Lower leg skin (tissue), 3 donors: ENCODE data around the gene ATP5ME.

ENCODE experiments used
- POLR2A ChIP-seq, 2 donors: fragments of 450-650 bp; IDR thresholded peaks; one replicate each; pipeline ENCODE4 v1.6.1; 2016 to 2017; ENCODE audit warnings: antibody characterized with exemption in 2 of 2, mild to moderate bottlenecking in 1 of 2, moderate library complexity in 1 of 2
- TF ChIP-seq, protein P1 (sequence below), 3 donors: fragments of 450-650 bp; IDR thresholded peaks; one replicate each; pipeline ENCODE4 v1.5.1; 2016; ENCODE audit warnings: antibody characterized with exemption in 3 of 3, mild to moderate bottlenecking in 3 of 3, moderate library complexity in 2 of 3

DNA sequence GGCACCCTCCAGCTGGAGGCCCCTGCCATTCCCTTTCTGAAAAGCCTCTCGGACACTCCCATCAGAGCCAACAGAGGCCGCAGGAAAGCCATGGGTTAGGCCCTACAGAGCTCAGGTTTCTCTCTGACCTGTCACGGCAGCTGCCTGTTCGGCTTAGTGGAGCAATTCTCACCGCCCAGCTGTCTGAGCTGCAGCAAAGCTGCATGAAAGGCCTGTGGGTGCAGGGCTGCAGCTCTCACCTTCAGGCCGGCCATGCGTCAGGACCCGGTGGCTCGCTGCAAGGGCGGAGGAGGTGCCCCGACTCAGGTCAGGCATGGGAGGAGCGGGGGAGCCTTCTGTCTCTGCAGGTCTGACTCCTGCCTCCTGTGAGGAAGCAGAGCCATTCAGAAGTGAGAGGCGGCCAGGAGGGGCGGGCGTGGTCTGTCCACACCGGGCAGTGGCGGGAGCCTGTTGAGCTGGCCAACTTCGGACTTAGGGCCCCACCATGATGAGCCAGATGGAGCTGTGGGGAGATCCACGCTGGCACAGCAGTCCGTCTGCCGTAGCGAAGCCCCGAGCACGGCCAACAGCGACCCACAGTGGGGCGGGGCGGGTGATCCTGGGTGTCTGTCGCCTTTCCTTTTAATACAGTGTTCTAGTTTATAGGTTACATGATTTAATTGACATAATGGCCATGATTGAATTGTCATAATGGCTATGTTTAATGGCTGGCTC, 25.3 kb downstream of the ATP5ME start:
- TF ChIP-seq, protein P1, sequence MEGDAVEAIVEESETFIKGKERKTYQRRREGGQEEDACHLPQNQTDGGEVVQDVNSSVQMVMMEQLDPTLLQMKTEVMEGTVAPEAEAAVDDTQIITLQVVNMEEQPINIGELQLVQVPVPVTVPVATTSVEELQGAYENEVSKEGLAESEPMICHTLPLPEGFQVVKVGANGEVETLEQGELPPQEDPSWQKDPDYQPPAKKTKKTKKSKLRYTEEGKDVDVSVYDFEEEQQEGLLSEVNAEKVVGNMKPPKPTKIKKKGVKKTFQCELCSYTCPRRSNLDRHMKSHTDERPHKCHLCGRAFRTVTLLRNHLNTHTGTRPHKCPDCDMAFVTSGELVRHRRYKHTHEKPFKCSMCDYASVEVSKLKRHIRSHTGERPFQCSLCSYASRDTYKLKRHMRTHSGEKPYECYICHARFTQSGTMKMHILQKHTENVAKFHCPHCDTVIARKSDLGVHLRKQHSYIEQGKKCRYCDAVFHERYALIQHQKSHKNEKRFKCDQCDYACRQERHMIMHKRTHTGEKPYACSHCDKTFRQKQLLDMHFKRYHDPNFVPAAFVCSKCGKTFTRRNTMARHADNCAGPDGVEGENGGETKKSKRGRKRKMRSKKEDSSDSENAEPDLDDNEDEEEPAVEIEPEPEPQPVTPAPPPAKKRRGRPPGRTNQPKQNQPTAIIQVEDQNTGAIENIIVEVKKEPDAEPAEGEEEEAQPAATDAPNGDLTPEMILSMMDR (IDR thresholded peaks at IDR 0.05), result no peak
- no peak for TF ChIP-seq POLR2A (IDR thresholded peaks at IDR 0.05)
